SU-DHL-6 (cell line): ENCODE results near the gene CUX1.

Experiments
- H2AFZ ChIP-seq: fragments of 200-600 bp; sonication (generic); 2 replicates; pipeline ENCODE4 v1.6.1; 2014; ENCODE audit warnings: low read depth, mild to moderate bottlenecking, moderate library complexity, mixed read lengths, antibody characterized with exemption, low read length; ENCODE audit not compliant: severe bottlenecking
- H3F3A ChIP-seq: fragments of 200-600 bp; shearing (Covaris generic); 2 replicates; pipeline ENCODE4 v1.6.0; 2016; ENCODE audit warnings: antibody characterized with exemption, mild to moderate bottlenecking; ENCODE audit not compliant: insufficient read depth
- H3K27ac ChIP-seq: fragments of 200-600 bp; sonication (generic); 2 replicates; pipeline ENCODE4 v1.5.1; 2016; ENCODE audit warnings: low read depth, mild to moderate bottlenecking, low read length, moderate library complexity, mixed read lengths
- H3K27me3 ChIP-seq: fragments of 200-600 bp; sonication (generic), shearing (Covaris generic); 2 replicates; pipeline ENCODE4 v1.6.0; 2014; ENCODE audit warnings: mild to moderate bottlenecking, low read length
- H3K36me3 ChIP-seq: fragments of 200-600 bp; sonication (generic); 2 replicates; pipeline ENCODE4 v1.6.1; 2014; ENCODE audit warnings: mild to moderate bottlenecking, low read length, mixed read lengths
- H3K4me2 ChIP-seq: fragments of 300-600, 200-600 bp; shearing (Covaris generic), sonication (generic); 2 replicates; pipeline ENCODE4 v1.6.0; 2014; ENCODE audit warnings: low read length, low read depth, mild to moderate bottlenecking; ENCODE audit not compliant: poor library complexity, severe bottlenecking
- H3K4me3 ChIP-seq: fragments of 200-600 bp; sonication (generic); 2 replicates; pipeline ENCODE4 v1.5.1; 2014; ENCODE audit warnings: antibody characterized with exemption, low read length, mild to moderate bottlenecking, mixed read lengths; ENCODE audit not compliant: insufficient read depth, poor library complexity, severe bottlenecking
- H3K79me2 ChIP-seq: fragments of 200-600 bp; sonication (generic); 2 replicates; pipeline ENCODE4 v1.6.1; 2014; ENCODE audit warnings: mild to moderate bottlenecking, low read length, moderate library complexity; ENCODE audit not compliant: insufficient read depth
- H3K9ac ChIP-seq: fragments of 200-600 bp; sonication (generic); 2 replicates; pipeline ENCODE4 v1.7.0; 2014; ENCODE audit warnings: mild to moderate bottlenecking, low read length
- H3K9me2 ChIP-seq: fragments of 200-600 bp; sonication (generic); replicated peaks from 2 replicates; pipeline ENCODE4 v1.6.1; 2014; ENCODE audit warnings: low read length; ENCODE audit not compliant: insufficient read depth
- H3K9me3 ChIP-seq: fragments of 200-600 bp; sonication (generic); 2 replicates; pipeline ENCODE4 v1.6.1; 2014; ENCODE audit warnings: low read length, mixed read lengths; ENCODE audit not compliant: insufficient read depth
- H4K20me1 ChIP-seq: fragments of 200-600 bp; sonication (generic); 2 replicates; pipeline ENCODE4 v1.6.1; 2014; ENCODE audit warnings: low read depth, mild to moderate bottlenecking, antibody characterized with exemption, low read length, moderate library complexity, mixed read lengths
- EZH2phosphoT487 ChIP-seq: fragments of 200-600 bp; sonication (generic), shearing (Covaris generic); conservative IDR thresholded peaks from 2 replicates; pipeline ENCODE4 v1.6.1; 2018; ENCODE audit warnings: mild to moderate bottlenecking, antibody characterized with exemption, low read length, moderate library complexity, mixed read lengths
- TF ChIP-seq, protein P1 (sequence below): fragments of 200-600 bp; sonication (generic); IDR thresholded peaks from one replicate; pipeline ENCODE4 v1.5.1; 2017; ENCODE audit warnings: antibody characterized with exemption, mild to moderate bottlenecking, low read length, moderate library complexity; ENCODE audit not compliant: insufficient read depth, poor library complexity, severe bottlenecking

CUX1 gene

DNA sequence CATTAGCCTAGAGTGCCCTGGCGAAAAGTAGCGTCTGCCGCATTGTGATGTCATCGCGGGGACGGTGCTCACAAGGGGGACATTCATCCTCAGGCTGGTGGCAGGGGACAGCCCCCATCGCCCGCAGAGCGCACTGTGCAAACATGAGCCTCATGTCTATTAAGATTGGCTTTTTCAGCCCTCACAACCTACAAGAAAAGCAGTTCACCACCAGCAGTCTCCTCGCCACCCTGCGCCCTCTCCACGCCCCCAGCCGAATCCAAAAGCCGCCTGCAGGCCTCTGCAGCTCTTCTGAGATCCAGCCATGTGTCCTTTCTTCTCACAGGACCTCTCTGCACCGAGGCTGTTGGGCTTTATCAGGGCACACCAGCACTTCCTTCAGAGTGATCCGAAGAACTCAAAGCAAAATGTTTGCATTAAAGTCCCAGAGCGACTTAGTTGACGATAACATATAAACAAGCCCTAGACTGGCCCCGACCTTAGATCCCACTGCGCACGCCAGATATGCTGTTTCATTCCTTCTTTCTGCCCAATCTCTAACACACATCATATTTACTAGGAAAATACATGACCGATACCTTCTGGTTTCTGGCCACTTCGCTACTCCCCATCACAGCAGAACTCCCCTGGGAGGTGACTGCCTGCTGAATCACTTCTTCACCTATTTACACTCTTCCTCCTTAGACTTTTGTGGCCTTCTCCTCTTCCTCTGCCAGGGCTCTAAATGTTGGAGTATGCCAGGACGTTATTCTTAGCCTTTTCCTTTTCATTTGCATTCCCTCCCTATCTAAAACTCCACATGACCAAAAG lies 263.2 kb downstream of the CUX1 start:
- Histone ChIP-seq H2AFZ (no peak overlapping the region), H3K9ac (no peak overlapping the region), H3K9me3 (no peaks in the 10 kb centered on the region), H3K27me3 (no peaks in the 10 kb centered on the region), H3K36me3 (peaks cover 24% of the 10 kb centered on the region), H3K4me2 (no peak overlapping the region), H3K27ac (no peak overlapping the region), H3F3A (peaks cover 17% of the 10 kb centered on the region; the same call in 1 of the 2 replicates), H3K79me2 (peaks cover 55% of the 10 kb centered on the region), H4K20me1 (peaks cover 10% of the 10 kb centered on the region; the same call in 1 of the 2 replicates), H3K4me3 (no peak overlapping the region), H3K9me2 (no peaks in the 10 kb centered on the region)
- TF ChIP-seq EZH2phosphoT487, result no peak
- TF ChIP-seq, protein P1, sequence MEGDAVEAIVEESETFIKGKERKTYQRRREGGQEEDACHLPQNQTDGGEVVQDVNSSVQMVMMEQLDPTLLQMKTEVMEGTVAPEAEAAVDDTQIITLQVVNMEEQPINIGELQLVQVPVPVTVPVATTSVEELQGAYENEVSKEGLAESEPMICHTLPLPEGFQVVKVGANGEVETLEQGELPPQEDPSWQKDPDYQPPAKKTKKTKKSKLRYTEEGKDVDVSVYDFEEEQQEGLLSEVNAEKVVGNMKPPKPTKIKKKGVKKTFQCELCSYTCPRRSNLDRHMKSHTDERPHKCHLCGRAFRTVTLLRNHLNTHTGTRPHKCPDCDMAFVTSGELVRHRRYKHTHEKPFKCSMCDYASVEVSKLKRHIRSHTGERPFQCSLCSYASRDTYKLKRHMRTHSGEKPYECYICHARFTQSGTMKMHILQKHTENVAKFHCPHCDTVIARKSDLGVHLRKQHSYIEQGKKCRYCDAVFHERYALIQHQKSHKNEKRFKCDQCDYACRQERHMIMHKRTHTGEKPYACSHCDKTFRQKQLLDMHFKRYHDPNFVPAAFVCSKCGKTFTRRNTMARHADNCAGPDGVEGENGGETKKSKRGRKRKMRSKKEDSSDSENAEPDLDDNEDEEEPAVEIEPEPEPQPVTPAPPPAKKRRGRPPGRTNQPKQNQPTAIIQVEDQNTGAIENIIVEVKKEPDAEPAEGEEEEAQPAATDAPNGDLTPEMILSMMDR, result no peak

DNA sequence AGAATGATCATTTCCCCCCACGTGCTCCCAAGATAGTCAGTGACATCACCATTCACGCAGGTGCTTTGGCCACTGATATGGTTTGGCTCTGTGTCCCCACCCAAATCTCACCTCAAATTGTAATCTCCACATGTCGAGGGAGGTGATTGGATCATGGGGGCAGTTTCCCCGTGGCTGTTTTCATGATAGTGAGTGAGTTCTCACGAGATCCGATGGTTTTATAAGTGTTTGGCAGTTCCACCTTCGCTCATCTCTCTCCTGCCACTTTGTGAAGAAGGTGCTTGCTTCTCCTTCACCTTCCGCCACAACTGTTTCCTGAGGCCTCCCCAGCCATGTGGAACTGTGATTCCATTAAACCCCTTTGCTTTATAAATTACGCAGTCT lies 263.8 kb downstream of the CUX1 start:
- H2AFZ ChIP-seq, result no peak overlapping the region
- H3K9me2 ChIP-seq, result no peaks in the 10 kb centered on the region
- H4K20me1 ChIP-seq, result peaks cover 13% of the 10 kb centered on the region; the same call in 1 of the 2 replicates
- no peak overlapping the region for H3K27ac ChIP-seq
- peaks cover 61% of the 10 kb centered on the region for H3K79me2 ChIP-seq
- H3K4me3 ChIP-seq, result no peak overlapping the region
- H3K36me3 ChIP-seq, result peaks cover 28% of the 10 kb centered on the region
- H3F3A ChIP-seq, result peaks cover 23% of the 10 kb centered on the region; the same call in 1 of the 2 replicates
- H3K9ac ChIP-seq, result no peak overlapping the region
- H3K9me3 ChIP-seq, result no peaks in the 10 kb centered on the region
- H3K27me3 ChIP-seq, result no peaks in the 10 kb centered on the region
- no peak for TF ChIP-seq EZH2phosphoT487
- TF ChIP-seq, protein P1, result no peak
- no peak overlapping the region for H3K4me2 ChIP-seq

DNA sequence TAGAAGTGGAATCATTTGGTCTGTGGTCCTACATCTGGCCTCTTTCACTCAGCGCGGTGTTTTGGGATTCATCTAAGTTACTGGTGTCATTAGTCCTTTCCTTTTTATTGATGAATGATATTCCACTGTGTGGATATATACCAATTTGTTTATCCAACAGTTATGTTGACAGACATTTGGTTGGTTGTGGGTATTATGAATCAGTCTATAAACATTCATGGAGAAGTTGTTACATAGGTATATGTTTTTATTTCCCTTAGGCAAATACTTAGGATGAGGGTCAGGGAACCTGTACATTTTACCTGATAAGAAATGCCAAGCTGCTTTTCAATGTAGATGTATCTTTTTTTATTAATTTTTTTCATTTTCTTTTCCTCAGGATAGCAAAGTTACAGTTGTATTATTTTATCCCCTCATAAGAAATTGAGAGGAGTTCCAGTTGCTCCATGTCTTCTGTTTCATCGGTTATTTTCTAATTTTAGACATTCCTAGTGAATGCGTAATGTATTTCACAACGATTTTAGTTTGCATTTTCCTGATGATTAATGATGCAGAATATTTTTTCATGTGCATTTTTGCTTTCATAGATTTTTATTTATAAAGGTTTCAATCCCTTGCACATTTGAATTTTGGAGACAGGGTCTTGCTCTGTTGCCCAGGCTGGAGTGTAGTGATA lies 265.4 kb downstream of the CUX1 start:
- H3K36me3 ChIP-seq, result peaks cover 31% of the 10 kb centered on the region
- no peak overlapping the region for H3K4me3 ChIP-seq
- no peaks in the 10 kb centered on the region for H3K9me2 ChIP-seq
- peaks cover 68% of the 10 kb centered on the region for H3K79me2 ChIP-seq
- peaks cover 25% of the 10 kb centered on the region; the same call in 1 of the 2 replicates for H3F3A ChIP-seq
- no peaks in the 10 kb centered on the region for H3K9me3 ChIP-seq
- peaks cover 17% of the 10 kb centered on the region; the same call in 1 of the 2 replicates for H4K20me1 ChIP-seq
- H2AFZ ChIP-seq, result no peak overlapping the region
- H3K4me2 ChIP-seq, result no peak overlapping the region
- H3K27ac ChIP-seq, result no peak overlapping the region
- H3K27me3 ChIP-seq, result no peaks in the 10 kb centered on the region
- no peak overlapping the region for H3K9ac ChIP-seq
- no peak for TF ChIP-seq EZH2phosphoT487
- TF ChIP-seq, protein P1, result no peak
